Peyer's patch (tissue), 4 donors: ENCODE results near the gene RAPH1. TPM values are rescaled to one million over a fixed set of nuclear protein-coding genes. Genes with fewer than 3 reads are reported as not detected.

Experiments used
- DNase-seq, 3 donors: peaks; one replicate each; pipeline ENCODE4 v3.0.0-alpha.2; 2017 to 2019
- H3K27ac ChIP-seq, 4 donors: fragments of 200-600 bp; sonication (generic); one replicate each; pipeline ENCODE4 v1.5.1; 2016 to 2019
- H3K27me3 ChIP-seq, 2 donors: fragments of 200-600 bp; sonication (generic); one replicate each; pipeline ENCODE4 v1.5.1; 2019
- H3K36me3 ChIP-seq, 3 donors: fragments of 200-600 bp; sonication (generic); one replicate each; pipeline ENCODE4 v1.5.1; 2016 to 2019
- H3K4me1 ChIP-seq, 4 donors: fragments of 200-600 bp; sonication (generic); one replicate each; pipeline ENCODE4 v1.5.1; 2016 to 2019
- H3K4me3 ChIP-seq, 4 donors: fragments of 200-600 bp; sonication (generic); 1 replicate in 3 of 4; 2 replicates in 1 of 4; pipeline ENCODE4 v1.5.1; 2016 to 2019; ENCODE audit warnings: mild to moderate bottlenecking in 1 of 4
- H3K9me3 ChIP-seq, 4 donors: fragments of 200-600 bp; sonication (generic); one replicate each; pipeline ENCODE4 v1.5.1; 2016 to 2019; ENCODE audit warnings: mild to moderate bottlenecking in 1 of 4
- CTCF ChIP-seq, 6 experiments: fragments of 450-650 bp in 4 of 6; fragments of 200-600 bp in 2 of 6; sonication (generic) in 1 of 6; IDR thresholded peaks; one replicate each; pipeline ENCODE4 v1.5.1; 2017 to 2019; ENCODE audit warnings: antibody characterized with exemption in 6 of 6, mild to moderate bottlenecking in 3 of 6, moderate library complexity in 1 of 6
- POLR2A ChIP-seq, 2 donors: fragments of 450-650 bp; IDR thresholded peaks; one replicate each; pipeline ENCODE4 v1.5.1; 2017; ENCODE audit warnings: antibody characterized with exemption in 2 of 2, mild to moderate bottlenecking in 2 of 2, moderate library complexity in 2 of 2
- total RNA-seq, 4 donors: library from RNA; depleted of rRNA; stranded (reverse); fragments of >200 nt; gene quantifications; one replicate each; pipeline ENCODE4 v1.1.0, GENCODE V29; 2016

Gene RAPH1
- total RNA-seq, 4 donors from 2014 or later: 31.4 to 103 (median 45.9) TPM

GRCh38 chr2:203476881-203477280 lies 58.2 kb downstream of the RAPH1 start:
- Histone ChIP-seq H3K27ac (no peak overlapping the region), H3K4me3 (no peak overlapping the region), H3K4me1 (no peaks in the 10 kb centered on the region), H3K36me3 (no peaks in the 10 kb centered on the region), H3K27me3 (no peaks in the 10 kb centered on the region), H3K9me3 (no peaks in the 10 kb centered on the region)
- no peak for DNase-seq
- TF ChIP-seq CTCF (IDR thresholded peaks at IDR 0.05) (no peak), POLR2A (IDR thresholded peaks at IDR 0.05) (no peak)

DNA sequence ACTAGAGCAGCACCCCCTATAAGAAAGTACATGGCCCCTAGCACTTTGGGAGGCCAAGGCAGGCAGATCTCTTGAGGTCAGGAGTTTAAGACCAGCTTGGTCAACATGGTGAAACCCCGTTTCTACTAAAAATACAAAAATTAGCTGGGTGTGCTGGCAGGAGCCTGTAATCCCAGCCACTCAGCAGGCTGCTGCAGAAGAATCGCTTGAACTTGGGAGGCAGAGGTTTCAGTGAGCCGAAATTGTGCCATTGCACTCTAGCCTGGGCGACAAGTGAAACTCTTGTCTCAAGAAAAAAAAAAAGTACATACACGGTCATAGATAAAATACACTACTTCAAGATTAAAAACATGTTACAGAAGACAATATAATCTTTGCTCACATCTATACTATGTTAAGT lies 63.8 kb downstream of the RAPH1 start:
- H3K27ac ChIP-seq: no peak overlapping the region
- TF ChIP-seq POLR2A (IDR thresholded peaks at IDR 0.05) (no peak), CTCF (IDR thresholded peaks at IDR 0.05) (no peak)
- DNase-seq: no peak

GRCh38 chr2:203470371-203470770 lies 64.7 kb downstream of the RAPH1 start:
- Histone ChIP-seq H3K4me1 (peaks cover 0 to 8% (median 3%) of the 10 kb centered on the region in 4 donors), H3K9me3 (no peaks in the 10 kb centered on the region), H3K36me3 (no peaks in the 10 kb centered on the region), H3K27me3 (no peaks in the 10 kb centered on the region), H3K27ac (no peak overlapping the region), H3K4me3 (no peak overlapping the region)
- no peak for TF ChIP-seq POLR2A (IDR thresholded peaks at IDR 0.05)
- no peak for TF ChIP-seq CTCF (IDR thresholded peaks at IDR 0.05)
- DNase-seq: no peak

More for the DNA sequence above, 63.8 kb downstream of the RAPH1 start:
- no peaks in the 10 kb centered on the region for H3K36me3 ChIP-seq
- H3K27me3 ChIP-seq: no peaks in the 10 kb centered on the region
- peaks cover 0 to 8% (median 3%) of the 10 kb centered on the region in 4 donors for H3K4me1 ChIP-seq
- H3K9me3 ChIP-seq: no peaks in the 10 kb centered on the region
- H3K4me3 ChIP-seq: no peak overlapping the region

DNA sequence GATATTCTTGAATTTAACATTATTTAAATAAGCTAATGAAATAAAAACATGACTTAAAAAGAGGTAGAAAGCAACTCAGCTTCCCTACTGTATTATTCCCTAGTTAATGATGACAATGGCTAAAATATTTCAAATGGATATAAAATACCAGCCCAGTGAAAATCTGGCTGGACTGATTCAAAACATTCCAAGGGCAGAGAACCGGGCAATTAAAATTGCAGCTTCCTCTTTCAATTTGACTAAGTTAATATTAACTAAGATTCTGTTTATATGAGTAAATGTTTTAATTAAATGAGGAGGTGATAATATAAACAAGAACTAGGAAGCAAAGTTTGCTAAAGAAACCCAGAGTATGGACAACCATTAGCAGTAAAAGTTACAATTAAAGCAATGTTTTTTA lies 65.6 kb downstream of the RAPH1 start:
- DNase-seq: no peak
- H3K27ac ChIP-seq: no peak overlapping the region
- no peaks in the 10 kb centered on the region for H3K27me3 ChIP-seq
- no peaks in the 10 kb centered on the region for H3K36me3 ChIP-seq
- TF ChIP-seq POLR2A (IDR thresholded peaks at IDR 0.05): no peak
- no peak for TF ChIP-seq CTCF (IDR thresholded peaks at IDR 0.05)
- peaks cover 0 to 8% (median 3%) of the 10 kb centered on the region in 4 donors for H3K4me1 ChIP-seq
- no peaks in the 10 kb centered on the region for H3K9me3 ChIP-seq
- H3K4me3 ChIP-seq: no peak overlapping the region

DNA sequence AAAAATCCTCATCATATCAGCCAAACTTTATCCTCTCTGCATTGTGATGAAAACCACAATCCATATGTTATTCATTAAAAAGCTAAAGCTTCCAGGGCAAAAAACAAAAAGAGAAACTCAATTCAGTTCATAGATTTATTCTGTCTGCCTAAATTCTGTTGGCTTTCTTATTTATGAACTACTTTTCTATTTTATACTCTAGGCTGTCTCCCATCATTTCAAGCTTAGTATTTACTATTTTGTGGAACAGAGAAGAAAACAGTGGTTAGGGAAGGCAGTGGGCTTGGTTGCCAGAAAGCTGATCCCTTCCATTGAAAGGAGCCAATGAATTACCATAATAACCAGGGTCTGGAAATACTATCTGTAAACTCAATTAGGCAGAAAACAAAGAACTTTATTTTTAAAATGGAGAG lies 71.8 kb downstream of the RAPH1 start:
- DNase-seq: no peak
- TF ChIP-seq POLR2A (IDR thresholded peaks at IDR 0.05): no peak
- no peak for TF ChIP-seq CTCF (IDR thresholded peaks at IDR 0.05)
- Histone ChIP-seq H3K27ac (no peak overlapping the region), H3K4me1 (no peaks in the 10 kb centered on the region), H3K36me3 (peaks cover 0 to 19% (median 0%) of the 10 kb centered on the region in 3 donors), H3K4me3 (no peak overlapping the region), H3K9me3 (no peaks in the 10 kb centered on the region), H3K27me3 (no peaks in the 10 kb centered on the region)

DNA sequence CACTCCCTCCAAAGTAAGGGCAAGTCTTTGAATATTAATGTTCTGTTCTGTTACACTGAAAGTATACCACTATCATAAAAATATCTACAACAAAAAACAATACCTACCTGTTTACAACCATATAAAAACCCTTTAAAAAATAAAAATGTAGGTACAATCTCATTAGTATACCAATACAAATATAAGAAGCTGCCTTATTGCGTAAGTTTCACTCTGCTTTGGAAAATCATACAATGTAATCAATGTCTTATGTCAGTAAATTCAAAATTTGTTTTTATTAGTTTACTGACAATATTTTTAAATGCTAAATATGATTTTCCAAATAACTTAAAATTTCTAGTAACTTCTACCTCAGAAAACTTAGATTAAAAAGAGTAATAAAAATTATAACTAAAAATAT lies 72.8 kb downstream of the RAPH1 start:
- no peak for DNase-seq
- peaks cover 0 to 29% (median 0%) of the 10 kb centered on the region in 3 donors for H3K36me3 ChIP-seq
- TF ChIP-seq CTCF (IDR thresholded peaks at IDR 0.05): no peak
- TF ChIP-seq POLR2A (IDR thresholded peaks at IDR 0.05): no peak
- H3K4me3 ChIP-seq: no peak overlapping the region
- no peaks in the 10 kb centered on the region for H3K9me3 ChIP-seq
- no peaks in the 10 kb centered on the region for H3K27me3 ChIP-seq
- H3K27ac ChIP-seq: no peak overlapping the region
- H3K4me1 ChIP-seq: no peaks in the 10 kb centered on the region
